Ovary (tissue), 9 donors: ENCODE data around the gene SERPINA9. TPM values are rescaled to one million over a fixed set of nuclear protein-coding genes. Genes with fewer than 3 reads are reported as not detected.

Experiments used
- DNase-seq, 5 donors: peaks; one replicate each; pipeline ENCODE4 v3.0.0-alpha.2; 2019 to 2020
- H3K27ac ChIP-seq, 2 donors: fragments of 200-600 bp; one replicate each; pipeline versions ENCODE4 v1.5.1 to v1.8.0; 2019 to 2022
- H3K27me3 ChIP-seq: fragments of 200-600 bp; one replicate; pipeline ENCODE4 v1.8.0; 2022
- H3K36me3 ChIP-seq: fragments of 200-600 bp; sonication (generic); one replicate; pipeline ENCODE4 v1.5.1; 2019
- H3K4me1 ChIP-seq: one replicate; pipeline ENCODE4 v1.8.1; 2013; ENCODE audit warnings: mild to moderate bottlenecking, moderate library complexity; ENCODE audit not compliant: insufficient read depth
- H3K4me3 ChIP-seq: fragments of 200-600 bp; sonication (generic); one replicate; pipeline ENCODE4 v1.5.1; 2017
- H3K9me3 ChIP-seq, 2 donors: fragments of 200-600 bp in 1 of 2; sonication (generic) in 1 of 2; one replicate each; pipeline versions ENCODE4 v1.5.1 to v1.8.1; 2013 to 2019; ENCODE audit warnings: mild to moderate bottlenecking in 1 of 2, moderate library complexity in 1 of 2
- EP300 ChIP-seq: sonication (generic); formaldehyde crosslinking; IDR thresholded peaks from one replicate; pipeline ENCODE4 v1.6.1; 2017; ENCODE audit warnings: antibody characterized with exemption
- POLR2A ChIP-seq: fragments of 450-650 bp; IDR thresholded peaks from one replicate; pipeline ENCODE4 v1.6.1; 2017; ENCODE audit warnings: antibody characterized with exemption, mild to moderate bottlenecking, moderate library complexity
- WGBS, 3 donors: extraction: QIAGEN DNeasy Blood & Tissue Kit in 1 of 3; methylation state at CpG; one replicate each; pipeline versions ENCODE4 v1.1.5 to v1.1.7; 2013 to 2017; 5-methylcytosine and 5-hydroxymethylcytosine counted together
- intact Hi-C, 4 donors: fragments of 100-400 bp; cut with DNase I; formaldehyde crosslinking; loops; one replicate each; pipeline versions ENCODE4 v1.11.0 to v1.15.1; 2022 to 2023
- polyA plus RNA-seq, 2 donors: library from polyadenylated mRNA; stranded (reverse); fragments of 200-250 nt in 1 of 2; fragments of 350-450 nt in 1 of 2; fragmentation: Illumina TruSeq in 1 of 2; extraction: RNeasy Lipid Tissue Mini Kit (QIAGEN cat#74804) in 1 of 2; gene quantifications; one replicate each; pipeline ENCODE4 v1.2.3, GENCODE V29; 2013 to 2014
- total RNA-seq, 7 donors: library from RNA; depleted of rRNA in 2 of 7; stranded (reverse); fragments of >200 nt in 2 of 7; fragmentation: NEBNext Ultra II Directional in 3 of 7; extraction: Animal tissue kit (Norgen Biotek cat#: 25700) in 3 of 7; gene quantifications; one replicate each; pipeline versions ENCODE4 v1.1.0 to v1.2.4, GENCODE V29; 2016 to 2023
- TF ChIP-seq, protein P1 (sequence below), 3 donors: fragments of 450-650 bp in 2 of 3; fragments of 200-600 bp in 1 of 3; IDR thresholded peaks; one replicate each; pipeline versions ENCODE4 v1.5.1 to v1.8.0; 2016 to 2022; ENCODE audit warnings: antibody characterized with exemption in 3 of 3, mild to moderate bottlenecking in 1 of 3
- donor health status: DM: no; HTN: no; CAD: no; lungs with moderate emphysema.
- donor health status: DM: no; HTN: no; CAD: no.
- donor health status: Bipolar disorder and iron deficiency.
- donor health status: DM: yes; HTN: yes; CAD: no.
- donor health status: DM: no; HTN: no; CAD: no.
- donor health status: DM: yes; HTN: yes; CAD: no.

The SERPINA9 gene
- total and polyA plus RNA-seq, 9 donors, result not detected

- Histone ChIP-seq H3K27ac (no peak overlapping the region), H3K27me3 (no peaks in the 10 kb centered on the region), H3K4me3 (no peak overlapping the region), H3K9me3 (no peaks in the 10 kb centered on the region), H3K4me1 (no peaks in the 10 kb centered on the region), H3K36me3 (no peaks in the 10 kb centered on the region)
- intact Hi-C loops, result no loop called here
- DNase-seq, result no peak
- TF ChIP-seq POLR2A (no peak), EP300 (no peak)
- TF ChIP-seq, protein P1, sequence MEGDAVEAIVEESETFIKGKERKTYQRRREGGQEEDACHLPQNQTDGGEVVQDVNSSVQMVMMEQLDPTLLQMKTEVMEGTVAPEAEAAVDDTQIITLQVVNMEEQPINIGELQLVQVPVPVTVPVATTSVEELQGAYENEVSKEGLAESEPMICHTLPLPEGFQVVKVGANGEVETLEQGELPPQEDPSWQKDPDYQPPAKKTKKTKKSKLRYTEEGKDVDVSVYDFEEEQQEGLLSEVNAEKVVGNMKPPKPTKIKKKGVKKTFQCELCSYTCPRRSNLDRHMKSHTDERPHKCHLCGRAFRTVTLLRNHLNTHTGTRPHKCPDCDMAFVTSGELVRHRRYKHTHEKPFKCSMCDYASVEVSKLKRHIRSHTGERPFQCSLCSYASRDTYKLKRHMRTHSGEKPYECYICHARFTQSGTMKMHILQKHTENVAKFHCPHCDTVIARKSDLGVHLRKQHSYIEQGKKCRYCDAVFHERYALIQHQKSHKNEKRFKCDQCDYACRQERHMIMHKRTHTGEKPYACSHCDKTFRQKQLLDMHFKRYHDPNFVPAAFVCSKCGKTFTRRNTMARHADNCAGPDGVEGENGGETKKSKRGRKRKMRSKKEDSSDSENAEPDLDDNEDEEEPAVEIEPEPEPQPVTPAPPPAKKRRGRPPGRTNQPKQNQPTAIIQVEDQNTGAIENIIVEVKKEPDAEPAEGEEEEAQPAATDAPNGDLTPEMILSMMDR (IDR thresholded peaks at IDR 0.05), result no peak
- 83 to 97% (median 93%) methylated on average over 4 of the region's 4 CpGs for WGBS, 3 donors
Measured at GRCh38 chr14:94505206-94505605, 29.2 kb upstream of the SERPINA9 start.

DNA sequence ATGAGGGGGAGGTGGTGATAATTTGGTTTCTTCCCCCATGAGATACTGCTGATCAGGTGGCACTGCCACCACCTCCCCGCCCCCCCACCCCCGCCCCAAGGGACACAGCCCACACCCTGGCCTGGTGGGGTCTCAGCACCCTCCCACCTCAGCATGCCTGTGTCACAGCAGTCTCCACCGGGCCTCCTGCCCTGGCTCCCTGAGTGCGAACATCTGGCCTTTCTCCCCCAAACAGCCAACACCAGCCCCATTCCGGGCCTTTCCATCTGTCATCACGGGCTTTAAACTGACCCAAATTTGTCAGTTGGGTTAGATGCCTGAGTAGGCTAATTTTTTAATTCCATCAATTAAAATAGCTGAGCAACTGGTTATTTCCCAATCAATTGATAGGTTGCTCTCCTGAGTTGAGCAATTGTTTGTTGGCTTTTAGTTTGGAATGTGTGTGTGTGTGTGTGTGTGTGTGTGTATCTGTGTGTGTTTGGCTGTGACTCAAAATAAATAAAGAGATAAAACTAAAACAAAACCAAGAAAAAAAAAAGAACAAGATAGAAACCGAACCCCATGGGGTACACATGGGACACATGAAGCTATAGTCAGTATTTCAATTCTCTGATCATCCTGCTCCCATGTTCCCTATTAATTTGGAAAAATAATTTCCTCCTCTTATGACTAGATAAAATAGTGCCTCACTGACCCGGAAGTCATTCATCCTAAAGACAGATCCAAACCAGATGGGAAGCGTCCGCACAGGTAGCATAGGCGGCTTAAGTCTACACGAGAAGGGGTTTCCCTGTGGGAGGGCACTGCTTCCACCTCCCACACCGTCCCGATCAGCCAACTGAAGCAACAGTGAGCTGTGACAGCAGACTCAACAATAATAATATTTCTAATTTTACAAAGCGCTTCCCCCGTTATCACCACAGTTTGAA lies 25.9 kb upstream of the SERPINA9 start:
- Histone ChIP-seq H3K27me3 (no peaks in the 10 kb centered on the region), H3K9me3 (no peaks in the 10 kb centered on the region), H3K4me1 (no peaks in the 10 kb centered on the region), H3K4me3 (no peak overlapping the region), H3K27ac (no peak overlapping the region), H3K36me3 (no peaks in the 10 kb centered on the region)
- TF ChIP-seq POLR2A (no peak), EP300 (no peak)
- TF ChIP-seq, protein P1 (IDR thresholded peaks at IDR 0.05), result no peak
- DNase-seq, result no peak
- intact Hi-C loops, result no loop called here
- 23 to 38% (median 27%) methylated on average over 15 to 16 of the region's 16 CpGs for WGBS, 3 donors

GRCh38 chr14:94500264-94500663 lies 24.3 kb upstream of the SERPINA9 start:
- 86 to 87% (median 86%) methylated on average over 3 of the region's 3 CpGs for WGBS, 3 donors
- intact Hi-C loops, result no loop called here

GRCh38 chr14:94499673-94500072 lies 23.7 kb upstream of the SERPINA9 start:
- H3K4me3 ChIP-seq, result no peak overlapping the region
- H3K27ac ChIP-seq, result no peak overlapping the region
- no peaks in the 10 kb centered on the region for H3K36me3 ChIP-seq
- TF ChIP-seq, protein P1 (IDR thresholded peaks at IDR 0.05), result no peak
- TF ChIP-seq POLR2A (no peak), EP300 (no peak)
- H3K27me3 ChIP-seq, result no peaks in the 10 kb centered on the region
- intact Hi-C loops, result no loop called here
- H3K4me1 ChIP-seq, result no peaks in the 10 kb centered on the region
- no peaks in the 10 kb centered on the region for H3K9me3 ChIP-seq
- DNase-seq, result no peak
- 73 to 85% (median 84%) methylated on average over 2 of the region's 2 CpGs for WGBS, 3 donors

More at GRCh38 chr14:94500264-94500663, 24.3 kb upstream of the SERPINA9 start:
- Histone ChIP-seq H3K4me1 (no peaks in the 10 kb centered on the region), H3K27ac (no peak overlapping the region), H3K9me3 (no peaks in the 10 kb centered on the region), H3K4me3 (no peak overlapping the region), H3K36me3 (no peaks in the 10 kb centered on the region), H3K27me3 (no peaks in the 10 kb centered on the region)
- TF ChIP-seq POLR2A (no peak), EP300 (no peak)
- TF ChIP-seq, protein P1 (IDR thresholded peaks at IDR 0.05), result no peak
- DNase-seq, result no peak
